Liver (tissue), 9 donors: ENCODE data around the gene GLOD5. TPM values are rescaled to one million over a fixed set of nuclear protein-coding genes. Genes with fewer than 3 reads are reported as not detected.

Experiments
- DNase-seq: peaks from one replicate; pipeline ENCODE4 v3.0.0-alpha.2; 2017; ENCODE audit warnings: low spot score
- H3K27ac ChIP-seq, 2 donors: one replicate each; pipeline ENCODE4 v1.7.0; 2013; ENCODE audit warnings: inconsistent platforms in 2 of 2, low read length in 2 of 2, control low read depth in 1 of 2, low read depth in 1 of 2, mild to moderate bottlenecking in 1 of 2
- H3K27me3 ChIP-seq, 4 donors: one replicate each; pipeline versions ENCODE4 v1.6.1 to v1.7.0; 2013; ENCODE audit warnings: low read length in 3 of 4, inconsistent platforms in 1 of 4, mild to moderate bottlenecking in 1 of 4, moderate library complexity in 1 of 4; ENCODE audit not compliant: control insufficient read depth in 4 of 4, insufficient read depth in 4 of 4
- H3K36me3 ChIP-seq, 4 donors: one replicate each; pipeline versions ENCODE4 v1.6.1 to v1.7.0; 2013; ENCODE audit warnings: low read length in 3 of 4, mild to moderate bottlenecking in 3 of 4, low read depth in 1 of 4, moderate library complexity in 1 of 4; ENCODE audit not compliant: control insufficient read depth in 4 of 4, insufficient read depth in 3 of 4
- H3K4me1 ChIP-seq, 4 donors: one replicate each; pipeline versions ENCODE4 v1.6.1 to v1.7.0; 2013; ENCODE audit warnings: low read length in 3 of 4, mild to moderate bottlenecking in 3 of 4, moderate library complexity in 1 of 4; ENCODE audit not compliant: control insufficient read depth in 4 of 4, insufficient read depth in 4 of 4
- H3K4me3 ChIP-seq, 3 donors: one replicate each; pipeline versions ENCODE4 v1.6.1 to v1.7.0; 2013; ENCODE audit warnings: low read length in 3 of 3, control low read depth in 1 of 3, low read depth in 1 of 3, mild to moderate bottlenecking in 1 of 3
- H3K9ac ChIP-seq, 2 donors: one replicate each; pipeline ENCODE4 v1.7.0; 2013; ENCODE audit warnings: low read length in 2 of 2, mild to moderate bottlenecking in 2 of 2, moderate library complexity in 2 of 2, control low read depth in 1 of 2, low read depth in 1 of 2
- H3K9me3 ChIP-seq, 4 donors: one replicate each; pipeline versions ENCODE4 v1.6.1 to v1.7.0; 2013; ENCODE audit warnings: low read length in 3 of 4; ENCODE audit not compliant: control insufficient read depth in 4 of 4
- ATF3 ChIP-seq: IDR thresholded peaks from 2 replicates; pipeline ENCODE4 v1.6.1; 2016; ENCODE audit warnings: antibody characterized with exemption
- CTCF ChIP-seq: fragments of 150-350 bp; IDR thresholded peaks from 2 replicates; pipeline ENCODE4 v1.5.1; 2017; ENCODE audit warnings: improper control_type of control experiment, low read depth, low read length; ENCODE audit not compliant: missing input control
- FOXA1 ChIP-seq: IDR thresholded peaks from 2 replicates; pipeline ENCODE4 v1.6.1; 2016; ENCODE audit warnings: antibody characterized with exemption
- FOXA2 ChIP-seq: IDR thresholded peaks from 2 replicates; pipeline ENCODE4 v1.6.1; 2016; ENCODE audit warnings: antibody characterized with exemption
- GABPA ChIP-seq, 2 donors: IDR thresholded peaks in 1 of 2; conservative IDR thresholded peaks in 1 of 2; 2 replicates each; pipeline ENCODE4 v1.6.1; 2016; ENCODE audit warnings: antibody characterized with exemption in 2 of 2, mild to moderate bottlenecking in 1 of 2, moderate library complexity in 1 of 2
- HNF4G ChIP-seq: IDR thresholded peaks from 2 replicates; pipeline ENCODE4 v1.6.1; 2016; ENCODE audit warnings: antibody characterized with exemption
- MAX ChIP-seq: IDR thresholded peaks from 2 replicates; pipeline ENCODE4 v1.6.1; 2016; ENCODE audit warnings: antibody characterized with exemption
- REST ChIP-seq: IDR thresholded peaks from 2 replicates; pipeline ENCODE4 v1.6.1; 2016; ENCODE audit warnings: antibody characterized with exemption, mild to moderate bottlenecking
- SP1 ChIP-seq: IDR thresholded peaks from 2 replicates; pipeline ENCODE4 v1.6.1; 2018; ENCODE audit warnings: antibody characterized with exemption, mild to moderate bottlenecking
- TAF1 ChIP-seq: conservative IDR thresholded peaks from 2 replicates; pipeline ENCODE4 v1.6.1; 2016; ENCODE audit warnings: antibody characterized with exemption, mild to moderate bottlenecking
- YY1 ChIP-seq: IDR thresholded peaks from 2 replicates; pipeline ENCODE4 v1.6.1; 2016; ENCODE audit warnings: antibody characterized with exemption, mild to moderate bottlenecking
- ZBTB33 ChIP-seq: IDR thresholded peaks from 2 replicates; pipeline ENCODE4 v1.6.1; 2016; ENCODE audit warnings: antibody characterized with exemption
- WGBS: extraction: QIAGEN DNeasy Blood & Tissue Kit; methylation state at CpG from one replicate; pipeline ENCODE4 v1.1.7; 2013; 5-methylcytosine and 5-hydroxymethylcytosine counted together
- polyA plus RNA-seq, 2 donors: library from polyadenylated mRNA; stranded (reverse) in 1 of 2; unstranded in 1 of 2; fragments of 200-250 nt in 1 of 2; fragments of >200 nt in 1 of 2; fragmentation: Nextera tagmentation in 1 of 2; extraction: Ambion mirVana in 1 of 2; gene quantifications; one replicate each; pipeline versions ENCODE4 v1.2.1 to v1.2.3, GENCODE V29; 2013 to 2015
- total RNA-seq, 2 donors: library from RNA; depleted of rRNA; stranded (reverse); fragments of >200 nt; gene quantifications; one replicate each; pipeline ENCODE4 v1.2.3, GENCODE V29; 2014
- donor health status: healthy.
- donor health status: healthy.
- donor health status: healthy.
- donor health status: healthy.
- donor health status: healthy.

The GLOD5 gene
- total and polyA plus RNA-seq, 4 donors = 0.67 to 3.4 (median 2.1) TPM; not detected in 1

- TF ChIP-seq ZBTB33 (no peak), MAX (no peak)
Measured at GRCh38 chrX:48791063-48791820, 29.7 kb downstream of the GLOD5 start (continued).

- no peaks in the 10 kb centered on the region for H3K9me3 ChIP-seq
- H3K27ac ChIP-seq = no peak overlapping the region
- no peak overlapping the region for H3K9ac ChIP-seq
- TF ChIP-seq ATF3 (no peak), YY1 (no peak), MAX (no peak), HNF4G (no peak), FOXA1 (no peak), SP1 (no peak), FOXA2 (no peak), TAF1 (no peak), REST (no peak), ZBTB33 (no peak), CTCF (no peak), GABPA (IDR thresholded peaks at IDR 0.05 in 1 of 2, conservative IDR thresholded peaks at IDR 0.05 in 1 of 2) (no peak)
- DNase-seq = no peak
- no peaks in the 10 kb centered on the region for H3K4me1 ChIP-seq
- no peak overlapping the region for H3K4me3 ChIP-seq
- WGBS = 94% methylated on average over 7 of the region's 7 CpGs
- H3K36me3 ChIP-seq = no peaks in the 10 kb centered on the region
- H3K27me3 ChIP-seq = peaks cover 0 to 3% (median 0%) of the 10 kb centered on the region in 4 donors
Measured at GRCh38 chrX:48792219-48792618, 30.7 kb downstream of the GLOD5 start.
